WTC11 (cell line): ENCODE data around the gene CTDSPL.

ENCODE experiments used
- IRF2 ChIP-seq: sonication (generic); formaldehyde crosslinking; IDR thresholded peaks from 2 replicates; pipeline ENCODE4 v1.8.0; 2022; ENCODE audit warnings: low read depth, missing genetic modification reagents, borderline replicate concordance
- JUN ChIP-seq: sonication (generic); formaldehyde crosslinking; IDR thresholded peaks from 2 replicates; pipeline ENCODE4 v1.8.0; 2023; ENCODE audit warnings: mild to moderate bottlenecking, missing genetic modification reagents
- MXD4 ChIP-seq: fragments of 250-450 bp; sonication (Bioruptor Pico); IDR thresholded peaks from 2 replicates; pipeline ENCODE4 v1.8.0; 2021; ENCODE audit warnings: mild to moderate bottlenecking, moderate library complexity, borderline replicate concordance
- NR2C2 ChIP-seq: sonication (generic); formaldehyde crosslinking; IDR thresholded peaks from 2 replicates; pipeline ENCODE4 v1.8.0; 2022; ENCODE audit warnings: mild to moderate bottlenecking, missing genetic modification reagents
- SP1 ChIP-seq: sonication (generic); formaldehyde crosslinking; conservative IDR thresholded peaks from 2 replicates; pipeline ENCODE4 v1.8.1; 2022; ENCODE audit warnings: missing genetic modification reagents
- TEAD4 ChIP-seq: sonication (generic); formaldehyde crosslinking; IDR thresholded peaks from 2 replicates; pipeline ENCODE4 v1.8.0; 2022; ENCODE audit warnings: mild to moderate bottlenecking, missing genetic modification reagents
- TF ChIP-seq, protein P1 (sequence below): sonication (generic); formaldehyde crosslinking; conservative IDR thresholded peaks from 2 replicates; pipeline ENCODE4 v1.8.1; 2022; ENCODE audit warnings: mild to moderate bottlenecking, missing genetic modification reagents
- TF ChIP-seq, protein P2 (sequence below): sonication (generic); formaldehyde crosslinking; conservative IDR thresholded peaks from 2 replicates; pipeline ENCODE4 v1.8.1; 2023; ENCODE audit warnings: mild to moderate bottlenecking, low read depth, missing genetic modification reagents, moderate library complexity
- TF ChIP-seq, protein P3 (sequence below): fragments of 200-600 bp; IDR thresholded peaks from 2 replicates; pipeline ENCODE4 v1.8.0; 2022; ENCODE audit warnings: antibody characterized with exemption
- TF ChIP-seq, protein P4 (sequence below): sonication (generic); formaldehyde crosslinking; IDR thresholded peaks from 2 replicates; pipeline ENCODE4 v1.8.1; 2023; ENCODE audit warnings: mild to moderate bottlenecking, moderate library complexity, missing genetic modification reagents
- TF ChIP-seq, protein P5 (sequence below): sonication (generic); formaldehyde crosslinking; IDR thresholded peaks from 2 replicates; pipeline ENCODE4 v1.8.1; 2023; ENCODE audit warnings: mild to moderate bottlenecking, missing genetic modification reagents, moderate library complexity
- TF ChIP-seq, protein P6 (sequence below): sonication (generic); formaldehyde crosslinking; IDR thresholded peaks from 2 replicates; pipeline ENCODE4 v1.8.0; 2023; ENCODE audit warnings: missing genetic modification reagents, mild to moderate bottlenecking, borderline replicate concordance
- TF ChIP-seq, protein P7 (sequence below): sonication (generic); formaldehyde crosslinking; IDR thresholded peaks from 2 replicates; pipeline ENCODE4 v1.8.1; 2022; ENCODE audit warnings: mild to moderate bottlenecking, missing genetic modification reagents, moderate library complexity, borderline replicate concordance

DNA sequence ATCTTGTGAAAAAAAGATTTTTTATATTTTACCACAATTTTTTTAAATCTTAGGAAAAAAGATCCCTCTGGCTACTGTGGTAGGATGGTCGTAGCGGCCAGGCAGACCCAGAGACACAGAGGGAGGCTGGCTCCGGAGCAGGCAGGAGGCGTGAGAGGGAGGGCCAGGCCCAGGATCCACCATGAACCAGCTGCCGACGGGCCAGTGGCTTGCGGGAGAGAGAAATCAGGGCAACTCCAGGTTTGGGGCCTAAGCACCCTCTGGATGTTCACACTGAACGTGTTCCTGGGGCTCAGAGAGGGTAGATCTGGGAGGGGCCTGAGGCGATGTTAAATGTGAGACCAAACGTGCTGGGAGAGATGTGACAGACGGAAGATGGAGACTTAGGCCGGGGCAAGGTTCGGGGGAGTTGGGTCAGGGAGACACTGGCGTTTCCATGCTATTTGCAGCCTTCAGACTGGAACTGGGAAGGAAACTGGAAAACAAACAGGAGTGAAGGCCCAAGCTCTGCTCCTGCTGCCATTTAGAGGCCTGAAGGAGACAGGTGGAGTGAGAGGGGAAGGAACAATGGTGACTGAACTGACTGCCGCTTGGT, 127.3 kb downstream of the CTDSPL start:
- no peak for TF ChIP-seq IRF2 (CRISPR knock-in tag)
- TF ChIP-seq, protein P1, sequence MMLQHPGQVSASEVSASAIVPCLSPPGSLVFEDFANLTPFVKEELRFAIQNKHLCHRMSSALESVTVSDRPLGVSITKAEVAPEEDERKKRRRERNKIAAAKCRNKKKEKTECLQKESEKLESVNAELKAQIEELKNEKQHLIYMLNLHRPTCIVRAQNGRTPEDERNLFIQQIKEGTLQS: no peak
- TF ChIP-seq, protein P2, sequence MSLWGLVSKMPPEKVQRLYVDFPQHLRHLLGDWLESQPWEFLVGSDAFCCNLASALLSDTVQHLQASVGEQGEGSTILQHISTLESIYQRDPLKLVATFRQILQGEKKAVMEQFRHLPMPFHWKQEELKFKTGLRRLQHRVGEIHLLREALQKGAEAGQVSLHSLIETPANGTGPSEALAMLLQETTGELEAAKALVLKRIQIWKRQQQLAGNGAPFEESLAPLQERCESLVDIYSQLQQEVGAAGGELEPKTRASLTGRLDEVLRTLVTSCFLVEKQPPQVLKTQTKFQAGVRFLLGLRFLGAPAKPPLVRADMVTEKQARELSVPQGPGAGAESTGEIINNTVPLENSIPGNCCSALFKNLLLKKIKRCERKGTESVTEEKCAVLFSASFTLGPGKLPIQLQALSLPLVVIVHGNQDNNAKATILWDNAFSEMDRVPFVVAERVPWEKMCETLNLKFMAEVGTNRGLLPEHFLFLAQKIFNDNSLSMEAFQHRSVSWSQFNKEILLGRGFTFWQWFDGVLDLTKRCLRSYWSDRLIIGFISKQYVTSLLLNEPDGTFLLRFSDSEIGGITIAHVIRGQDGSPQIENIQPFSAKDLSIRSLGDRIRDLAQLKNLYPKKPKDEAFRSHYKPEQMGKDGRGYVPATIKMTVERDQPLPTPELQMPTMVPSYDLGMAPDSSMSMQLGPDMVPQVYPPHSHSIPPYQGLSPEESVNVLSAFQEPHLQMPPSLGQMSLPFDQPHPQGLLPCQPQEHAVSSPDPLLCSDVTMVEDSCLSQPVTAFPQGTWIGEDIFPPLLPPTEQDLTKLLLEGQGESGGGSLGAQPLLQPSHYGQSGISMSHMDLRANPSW: no peak
- TF ChIP-seq, protein P3, sequence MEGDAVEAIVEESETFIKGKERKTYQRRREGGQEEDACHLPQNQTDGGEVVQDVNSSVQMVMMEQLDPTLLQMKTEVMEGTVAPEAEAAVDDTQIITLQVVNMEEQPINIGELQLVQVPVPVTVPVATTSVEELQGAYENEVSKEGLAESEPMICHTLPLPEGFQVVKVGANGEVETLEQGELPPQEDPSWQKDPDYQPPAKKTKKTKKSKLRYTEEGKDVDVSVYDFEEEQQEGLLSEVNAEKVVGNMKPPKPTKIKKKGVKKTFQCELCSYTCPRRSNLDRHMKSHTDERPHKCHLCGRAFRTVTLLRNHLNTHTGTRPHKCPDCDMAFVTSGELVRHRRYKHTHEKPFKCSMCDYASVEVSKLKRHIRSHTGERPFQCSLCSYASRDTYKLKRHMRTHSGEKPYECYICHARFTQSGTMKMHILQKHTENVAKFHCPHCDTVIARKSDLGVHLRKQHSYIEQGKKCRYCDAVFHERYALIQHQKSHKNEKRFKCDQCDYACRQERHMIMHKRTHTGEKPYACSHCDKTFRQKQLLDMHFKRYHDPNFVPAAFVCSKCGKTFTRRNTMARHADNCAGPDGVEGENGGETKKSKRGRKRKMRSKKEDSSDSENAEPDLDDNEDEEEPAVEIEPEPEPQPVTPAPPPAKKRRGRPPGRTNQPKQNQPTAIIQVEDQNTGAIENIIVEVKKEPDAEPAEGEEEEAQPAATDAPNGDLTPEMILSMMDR: no peak
- no peak for TF ChIP-seq JUN (CRISPR knock-in tag)
- TF ChIP-seq, protein P4, sequence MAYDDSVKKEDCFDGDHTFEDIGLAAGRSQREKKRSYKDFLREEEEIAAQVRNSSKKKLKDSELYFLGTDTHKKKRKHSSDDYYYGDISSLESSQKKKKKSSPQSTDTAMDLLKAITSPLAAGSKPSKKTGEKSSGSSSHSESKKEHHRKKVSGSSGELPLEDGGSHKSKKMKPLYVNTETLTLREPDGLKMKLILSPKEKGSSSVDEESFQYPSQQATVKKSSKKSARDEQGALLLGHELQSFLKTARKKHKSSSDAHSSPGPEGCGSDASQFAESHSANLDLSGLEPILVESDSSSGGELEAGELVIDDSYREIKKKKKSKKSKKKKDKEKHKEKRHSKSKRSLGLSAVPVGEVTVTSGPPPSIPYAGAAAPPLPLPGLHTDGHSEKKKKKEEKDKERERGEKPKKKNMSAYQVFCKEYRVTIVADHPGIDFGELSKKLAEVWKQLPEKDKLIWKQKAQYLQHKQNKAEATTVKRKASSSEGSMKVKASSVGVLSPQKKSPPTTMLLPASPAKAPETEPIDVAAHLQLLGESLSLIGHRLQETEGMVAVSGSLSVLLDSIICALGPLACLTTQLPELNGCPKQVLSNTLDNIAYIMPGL (CRISPR knock-in tag): no peak
- TF ChIP-seq, protein P5, sequence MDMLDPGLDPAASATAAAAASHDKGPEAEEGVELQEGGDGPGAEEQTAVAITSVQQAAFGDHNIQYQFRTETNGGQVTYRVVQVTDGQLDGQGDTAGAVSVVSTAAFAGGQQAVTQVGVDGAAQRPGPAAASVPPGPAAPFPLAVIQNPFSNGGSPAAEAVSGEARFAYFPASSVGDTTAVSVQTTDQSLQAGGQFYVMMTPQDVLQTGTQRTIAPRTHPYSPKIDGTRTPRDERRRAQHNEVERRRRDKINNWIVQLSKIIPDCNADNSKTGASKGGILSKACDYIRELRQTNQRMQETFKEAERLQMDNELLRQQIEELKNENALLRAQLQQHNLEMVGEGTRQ (CRISPR knock-in tag): no peak
- TF ChIP-seq MXD4 (CRISPR knock-in tag): no peak
- TF ChIP-seq TEAD4 (CRISPR knock-in tag): no peak
- TF ChIP-seq, protein P6, sequence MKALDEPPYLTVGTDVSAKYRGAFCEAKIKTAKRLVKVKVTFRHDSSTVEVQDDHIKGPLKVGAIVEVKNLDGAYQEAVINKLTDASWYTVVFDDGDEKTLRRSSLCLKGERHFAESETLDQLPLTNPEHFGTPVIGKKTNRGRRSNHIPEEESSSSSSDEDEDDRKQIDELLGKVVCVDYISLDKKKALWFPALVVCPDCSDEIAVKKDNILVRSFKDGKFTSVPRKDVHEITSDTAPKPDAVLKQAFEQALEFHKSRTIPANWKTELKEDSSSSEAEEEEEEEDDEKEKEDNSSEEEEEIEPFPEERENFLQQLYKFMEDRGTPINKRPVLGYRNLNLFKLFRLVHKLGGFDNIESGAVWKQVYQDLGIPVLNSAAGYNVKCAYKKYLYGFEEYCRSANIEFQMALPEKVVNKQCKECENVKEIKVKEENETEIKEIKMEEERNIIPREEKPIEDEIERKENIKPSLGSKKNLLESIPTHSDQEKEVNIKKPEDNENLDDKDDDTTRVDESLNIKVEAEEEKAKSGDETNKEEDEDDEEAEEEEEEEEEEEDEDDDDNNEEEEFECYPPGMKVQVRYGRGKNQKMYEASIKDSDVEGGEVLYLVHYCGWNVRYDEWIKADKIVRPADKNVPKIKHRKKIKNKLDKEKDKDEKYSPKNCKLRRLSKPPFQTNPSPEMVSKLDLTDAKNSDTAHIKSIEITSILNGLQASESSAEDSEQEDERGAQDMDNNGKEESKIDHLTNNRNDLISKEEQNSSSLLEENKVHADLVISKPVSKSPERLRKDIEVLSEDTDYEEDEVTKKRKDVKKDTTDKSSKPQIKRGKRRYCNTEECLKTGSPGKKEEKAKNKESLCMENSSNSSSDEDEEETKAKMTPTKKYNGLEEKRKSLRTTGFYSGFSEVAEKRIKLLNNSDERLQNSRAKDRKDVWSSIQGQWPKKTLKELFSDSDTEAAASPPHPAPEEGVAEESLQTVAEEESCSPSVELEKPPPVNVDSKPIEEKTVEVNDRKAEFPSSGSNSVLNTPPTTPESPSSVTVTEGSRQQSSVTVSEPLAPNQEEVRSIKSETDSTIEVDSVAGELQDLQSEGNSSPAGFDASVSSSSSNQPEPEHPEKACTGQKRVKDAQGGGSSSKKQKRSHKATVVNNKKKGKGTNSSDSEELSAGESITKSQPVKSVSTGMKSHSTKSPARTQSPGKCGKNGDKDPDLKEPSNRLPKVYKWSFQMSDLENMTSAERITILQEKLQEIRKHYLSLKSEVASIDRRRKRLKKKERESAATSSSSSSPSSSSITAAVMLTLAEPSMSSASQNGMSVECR (CRISPR knock-in tag): no peak
- TF ChIP-seq SP1 (CRISPR knock-in tag): no peak
- no peak for TF ChIP-seq NR2C2 (CRISPR knock-in tag)
- TF ChIP-seq, protein P7, sequence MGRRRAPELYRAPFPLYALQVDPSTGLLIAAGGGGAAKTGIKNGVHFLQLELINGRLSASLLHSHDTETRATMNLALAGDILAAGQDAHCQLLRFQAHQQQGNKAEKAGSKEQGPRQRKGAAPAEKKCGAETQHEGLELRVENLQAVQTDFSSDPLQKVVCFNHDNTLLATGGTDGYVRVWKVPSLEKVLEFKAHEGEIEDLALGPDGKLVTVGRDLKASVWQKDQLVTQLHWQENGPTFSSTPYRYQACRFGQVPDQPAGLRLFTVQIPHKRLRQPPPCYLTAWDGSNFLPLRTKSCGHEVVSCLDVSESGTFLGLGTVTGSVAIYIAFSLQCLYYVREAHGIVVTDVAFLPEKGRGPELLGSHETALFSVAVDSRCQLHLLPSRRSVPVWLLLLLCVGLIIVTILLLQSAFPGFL (CRISPR knock-in tag): no peak
